Fibroblast of mammary gland (primary cell): ENCODE measurements around the gene FUZ.

Experiments
- DNase-seq: peaks from one replicate; pipeline ENCODE4 v3.0.0-alpha.2; 2010; ENCODE audit warnings: low read depth
- H3K4me3 ChIP-seq: 2 replicates; pipeline ENCODE4 v1.5.1; 2011; ENCODE audit warnings: low read depth, mild to moderate bottlenecking, low read length, moderate library complexity; ENCODE audit not compliant: control insufficient read depth
- CTCF ChIP-seq: conservative IDR thresholded peaks from 2 replicates; pipeline ENCODE4 v1.5.1; 2011; ENCODE audit warnings: low read depth, low read length, inconsistent platforms; ENCODE audit not compliant: control insufficient read depth, insufficient read depth

The FUZ gene

GRCh38 chr19:49773663-49774350 lies 39.3 kb downstream of the FUZ start:
- no peak for TF ChIP-seq CTCF
- DNase-seq: no peak
- H3K4me3 ChIP-seq: no peak overlapping the region

GRCh38 chr19:49772850-49773432 lies 40.2 kb downstream of the FUZ start:
- H3K4me3 ChIP-seq: no peak overlapping the region
- no peak for DNase-seq
- TF ChIP-seq CTCF: no peak

- H3K4me3 ChIP-seq: no peak overlapping the region
- DNase-seq: no peak
- TF ChIP-seq CTCF: no peak
Measured at GRCh38 chr19:49771674-49772139, 41.4 kb downstream of the FUZ start.

- no peak overlapping the region for H3K4me3 ChIP-seq
- no peak for TF ChIP-seq CTCF
- DNase-seq: no peak
Measured at GRCh38 chr19:49770529-49770928, 42.6 kb downstream of the FUZ start.

- TF ChIP-seq CTCF: no peak
- peak overlapping the region; percentile 79 for H3K4me3 ChIP-seq
- no peak for DNase-seq
Measured at GRCh38 chr19:49767967-49768581, 45.0 kb downstream of the FUZ start.

- TF ChIP-seq CTCF: no peak
- H3K4me3 ChIP-seq: peak overlapping the region; percentile 79
- no peak for DNase-seq
Measured at GRCh38 chr19:49767381-49767780, 45.7 kb downstream of the FUZ start.
